Stimulated activated CD4-positive, alpha-beta T cell treated with anti-CD3 and anti-CD28 coated beads, Interleukin-1b, Interleukin-23, amount 100 ng/mL, for 4 hours (primary cell): ENCODE measurements around the gene PLCL1.

ENCODE experiments used
- DNase-seq, 2 donors: peaks; one replicate each; pipeline ENCODE4 v3.0.0-alpha.2; 2020; ENCODE audit warnings: low read depth in 2 of 2

Gene PLCL1

DNA sequence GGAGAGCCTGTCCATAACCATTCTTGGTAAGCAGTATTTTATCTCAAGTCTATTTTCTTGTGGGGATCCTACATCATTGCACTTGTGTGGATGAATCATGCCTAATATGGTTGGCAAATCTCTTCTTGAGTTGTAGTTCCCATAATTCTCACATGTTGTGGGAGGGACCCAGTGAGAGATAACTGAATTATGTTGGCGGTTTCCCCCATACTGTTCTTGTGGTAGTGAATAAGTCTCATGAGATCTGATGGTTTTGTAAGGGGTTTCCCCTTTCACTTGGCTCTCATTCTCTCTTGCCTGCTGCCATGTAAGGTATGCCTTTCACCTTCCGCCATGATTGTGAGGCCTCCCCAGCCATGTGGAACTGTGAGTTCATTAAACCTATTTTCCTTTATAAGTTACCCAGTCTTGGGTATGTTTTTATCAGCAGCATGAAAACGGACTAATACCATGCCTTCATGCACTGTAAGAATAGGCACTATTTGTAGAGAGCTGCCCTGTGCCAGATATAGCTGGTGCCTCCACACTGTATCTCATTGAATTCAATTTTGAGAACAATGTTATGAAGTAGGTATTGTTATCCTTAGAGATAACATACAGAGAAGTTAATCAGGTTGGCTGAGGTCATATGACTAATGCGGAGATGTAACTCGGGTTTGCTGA lies 148.3 kb downstream of the PLCL1 start:
- DNase-seq, result no peak

GRCh38 chr2:197954328-197954727 lies 149.9 kb downstream of the PLCL1 start:
- DNase-seq, result no peak

DNA sequence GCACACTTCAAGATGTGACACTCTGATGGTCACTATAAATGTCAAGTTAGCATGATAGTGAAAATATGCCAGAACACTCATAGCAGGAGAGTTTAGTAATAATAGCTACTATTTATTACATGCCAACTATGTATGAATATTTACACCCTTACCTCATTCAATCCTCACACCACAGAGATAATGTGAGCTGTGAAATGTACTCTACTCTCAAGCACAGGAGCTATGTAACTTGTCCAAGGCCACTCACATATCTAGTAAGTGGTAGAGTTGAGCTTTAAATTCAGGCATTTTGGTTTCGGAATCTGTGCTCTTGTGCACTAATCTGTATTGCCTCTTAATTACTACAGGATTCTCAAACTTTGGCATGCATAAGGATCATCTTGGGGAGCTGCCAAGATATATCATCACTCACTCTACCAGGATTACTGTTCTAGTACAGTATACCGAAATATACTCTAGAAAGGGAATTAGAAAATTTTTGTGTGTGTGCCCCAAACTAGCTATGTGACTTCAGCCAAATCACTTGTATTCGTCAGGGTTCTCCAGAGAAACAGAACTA lies 154.3 kb downstream of the PLCL1 start:
- DNase-seq, result no peak

GRCh38 chr2:197959383-197959782 lies 155.0 kb downstream of the PLCL1 start:
- DNase-seq, result no peak

DNA sequence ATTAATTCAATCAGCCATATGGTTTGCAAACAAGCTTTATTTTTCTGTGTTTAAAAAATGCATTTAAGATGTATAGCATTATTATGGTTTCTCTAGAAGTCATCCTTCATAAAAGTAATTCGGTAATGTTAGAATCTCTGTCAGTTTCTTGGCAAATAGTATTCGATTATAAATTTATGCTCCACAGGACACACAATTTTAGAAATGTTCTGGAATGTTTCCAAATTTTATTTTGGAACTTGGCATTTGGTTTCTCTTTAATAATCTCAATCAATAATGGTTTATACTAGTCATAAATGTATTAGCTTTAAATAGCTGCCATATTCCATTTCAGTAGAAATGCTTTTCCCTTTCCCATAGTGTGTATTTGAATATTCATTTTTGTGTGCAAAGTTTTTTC lies 156.4 kb downstream of the PLCL1 start:
- DNase-seq, result no peak

DNA sequence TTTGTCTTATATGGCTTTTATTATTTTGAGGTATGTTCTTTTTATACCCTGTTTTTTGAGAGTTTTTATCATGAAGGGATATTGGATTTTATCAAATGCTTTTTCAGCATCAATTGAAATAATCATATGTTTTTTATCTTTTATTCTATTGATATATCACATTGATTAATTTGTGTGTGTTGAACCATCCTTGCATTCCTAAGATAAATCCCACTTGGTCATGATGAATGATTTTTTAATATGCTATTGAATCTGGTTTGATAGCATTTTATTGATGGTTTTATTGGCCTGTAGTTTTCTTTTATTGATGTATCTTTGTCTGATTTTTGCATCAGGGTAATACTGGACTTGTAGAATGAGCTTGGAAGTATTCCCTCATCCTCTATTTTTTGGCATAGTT lies 160.3 kb downstream of the PLCL1 start:
- no peak for DNase-seq

GRCh38 chr2:197965756-197966155 lies 161.4 kb downstream of the PLCL1 start:
- no peak for DNase-seq

DNA sequence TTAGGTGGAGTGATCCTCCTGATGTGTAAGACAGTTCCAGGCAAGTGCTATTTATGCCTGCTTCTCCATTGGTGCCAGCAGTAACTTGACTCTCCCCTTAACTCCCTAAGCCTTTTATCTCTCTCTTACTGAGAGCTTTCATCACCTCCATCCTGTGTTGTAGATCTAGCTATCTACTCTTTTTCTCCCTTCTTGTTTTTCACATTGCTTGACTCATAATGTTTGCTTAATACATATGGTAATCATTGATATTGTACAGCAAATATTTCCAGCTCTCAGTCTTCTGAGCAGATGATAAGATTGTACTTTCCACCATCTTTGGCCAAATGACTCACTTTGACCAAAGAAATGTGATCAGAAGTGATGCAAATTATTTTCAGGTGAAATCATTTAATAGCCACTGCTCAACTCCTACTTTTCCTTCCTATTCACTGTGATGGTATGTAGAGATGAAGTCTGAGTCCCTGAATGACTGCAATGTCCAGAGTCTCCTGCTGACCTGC lies 165.0 kb downstream of the PLCL1 start:
- DNase-seq, result no peak

DNA sequence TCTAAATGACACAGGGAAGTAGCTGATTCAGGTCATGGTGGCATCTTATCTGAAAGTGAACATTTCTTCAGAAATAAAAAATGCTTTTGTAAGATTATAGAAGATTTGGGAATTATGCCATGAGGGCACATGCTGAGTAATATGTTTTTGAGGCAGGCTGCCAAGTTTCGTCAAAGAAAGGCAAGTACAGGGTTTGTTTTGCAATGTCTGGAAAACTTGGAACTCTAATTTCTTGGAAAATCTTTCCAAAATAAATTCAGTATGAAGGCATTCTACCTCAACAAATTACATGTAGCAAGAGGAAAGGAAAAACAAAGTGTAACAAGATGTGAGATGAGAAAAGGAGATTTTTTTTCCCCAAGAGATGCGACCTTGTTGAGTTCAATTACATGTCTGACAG lies 167.7 kb downstream of the PLCL1 start:
- no peak for DNase-seq

- no peak for DNase-seq
These were observed 168.2 kb downstream of the PLCL1 start for GRCh38 chr2:197972587-197972986.

- DNase-seq, result no peak
These were observed 169.4 kb downstream of the PLCL1 start for GRCh38 chr2:197973772-197974171.

DNA sequence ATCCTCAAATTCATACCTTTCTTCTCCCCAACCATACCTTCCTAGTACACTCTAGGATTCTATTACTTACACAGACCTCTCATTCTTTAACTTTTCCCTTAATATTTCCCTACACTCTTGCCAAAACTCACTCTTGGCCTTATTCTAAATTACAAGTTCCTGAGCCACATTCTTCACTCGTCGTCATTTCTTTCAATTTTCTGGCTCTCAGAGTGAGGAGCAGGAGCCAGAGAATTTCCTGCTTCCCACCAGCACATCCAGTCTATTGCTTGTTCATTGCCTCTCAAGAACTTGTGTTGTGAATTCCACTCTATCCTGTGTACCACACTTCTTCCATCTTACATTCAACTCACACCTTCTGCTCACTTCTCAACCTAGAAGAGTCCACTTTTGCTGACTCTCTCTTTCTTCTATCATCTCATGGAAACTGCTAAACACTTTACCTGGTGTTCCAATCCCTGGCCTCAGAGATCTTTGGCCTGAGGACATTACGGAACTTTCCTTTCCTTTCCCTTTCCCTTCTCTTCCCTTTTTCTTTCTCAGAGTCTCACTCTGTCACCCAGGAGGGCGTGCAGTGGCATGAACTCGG lies 171.6 kb downstream of the PLCL1 start:
- no peak for DNase-seq

DNA sequence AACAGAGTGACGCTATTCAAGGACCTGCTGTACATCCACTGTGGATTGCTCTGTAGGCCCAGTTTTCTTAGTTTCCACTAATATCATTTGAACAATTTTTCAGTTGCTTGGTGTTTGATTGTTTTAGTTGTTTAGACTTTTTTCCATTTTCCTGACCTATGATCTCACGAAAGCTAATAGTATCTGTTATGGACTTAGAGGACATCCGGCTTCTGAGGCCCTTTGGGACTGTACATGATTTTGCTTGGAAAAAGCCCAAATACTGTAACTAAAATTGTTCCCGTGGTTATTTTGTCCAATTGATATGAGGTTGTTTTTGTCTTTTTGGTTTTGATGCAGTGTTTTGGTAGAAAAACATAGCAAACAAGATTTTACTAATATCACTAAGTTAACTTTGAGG lies 174.6 kb downstream of the PLCL1 start:
- DNase-seq, result no peak

- no peak for DNase-seq
These were observed 178.2 kb downstream of the PLCL1 start for GRCh38 chr2:197982565-197982964.

DNA sequence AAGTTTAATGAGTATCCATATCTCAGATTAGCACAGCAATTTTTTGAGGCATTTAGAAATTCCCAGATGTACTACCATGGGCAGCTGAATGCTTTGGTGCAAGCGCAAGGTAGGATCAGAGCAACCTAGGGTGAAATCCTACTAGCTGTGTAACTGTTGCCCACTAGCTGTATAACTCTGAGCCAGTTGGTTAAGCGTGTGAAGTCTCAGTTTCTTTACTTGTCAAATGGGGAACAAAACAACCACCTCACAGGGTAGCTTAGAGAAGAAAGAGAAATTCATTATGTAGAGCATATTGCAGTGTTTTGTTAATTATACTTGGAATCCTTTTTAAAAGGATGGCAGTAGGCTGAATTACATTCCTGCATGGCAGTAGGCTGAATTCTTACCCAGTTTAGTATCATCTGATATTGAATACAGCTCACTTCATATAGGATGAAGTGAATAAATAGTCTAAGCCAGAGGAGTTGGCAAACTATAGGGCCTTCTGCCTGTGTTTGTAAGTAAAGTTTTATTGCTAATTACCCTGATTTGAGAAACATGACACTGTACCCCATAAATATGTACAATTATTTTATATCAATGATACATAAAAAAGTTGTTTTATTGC lies 180.7 kb downstream of the PLCL1 start:
- DNase-seq, result no peak

DNA sequence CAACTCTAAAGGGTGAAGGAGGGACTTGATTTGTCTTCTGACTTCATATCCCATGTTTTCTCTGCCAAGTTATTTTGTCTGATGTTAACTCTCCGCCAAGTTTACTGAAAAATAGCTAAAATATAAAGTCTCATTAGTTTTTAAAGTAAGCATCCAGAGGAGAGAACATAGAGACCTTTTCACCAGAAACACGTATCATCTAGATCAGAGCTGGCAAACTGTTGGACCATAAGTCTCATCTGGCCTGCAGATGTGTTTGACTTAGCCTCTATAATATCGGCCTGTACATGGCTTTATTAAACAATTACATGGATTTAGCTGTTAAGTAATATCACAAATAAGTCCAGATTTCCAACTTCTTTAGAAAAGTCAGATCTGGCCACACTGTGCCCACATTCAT lies 182.6 kb downstream of the PLCL1 start:
- no peak for DNase-seq

DNA sequence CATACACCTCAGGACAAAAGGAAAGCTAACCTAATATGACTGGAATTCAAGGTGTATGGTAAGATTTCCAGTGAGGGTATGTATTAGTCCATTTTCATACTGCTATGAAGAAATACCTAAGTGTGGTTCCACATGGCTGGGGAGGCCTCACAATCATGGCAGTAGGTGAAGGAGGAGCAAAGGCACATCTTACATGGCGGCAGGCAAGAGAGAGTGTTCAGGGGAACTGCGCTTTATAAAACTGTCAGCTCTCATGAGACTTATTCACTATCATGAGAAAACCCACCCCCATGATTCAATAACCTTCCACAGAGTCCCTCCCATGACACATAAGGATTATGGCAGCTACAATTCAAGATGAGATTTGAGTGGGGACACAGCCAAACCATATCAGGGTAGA lies 186.0 kb downstream of the PLCL1 start:
- no peak for DNase-seq

DNA sequence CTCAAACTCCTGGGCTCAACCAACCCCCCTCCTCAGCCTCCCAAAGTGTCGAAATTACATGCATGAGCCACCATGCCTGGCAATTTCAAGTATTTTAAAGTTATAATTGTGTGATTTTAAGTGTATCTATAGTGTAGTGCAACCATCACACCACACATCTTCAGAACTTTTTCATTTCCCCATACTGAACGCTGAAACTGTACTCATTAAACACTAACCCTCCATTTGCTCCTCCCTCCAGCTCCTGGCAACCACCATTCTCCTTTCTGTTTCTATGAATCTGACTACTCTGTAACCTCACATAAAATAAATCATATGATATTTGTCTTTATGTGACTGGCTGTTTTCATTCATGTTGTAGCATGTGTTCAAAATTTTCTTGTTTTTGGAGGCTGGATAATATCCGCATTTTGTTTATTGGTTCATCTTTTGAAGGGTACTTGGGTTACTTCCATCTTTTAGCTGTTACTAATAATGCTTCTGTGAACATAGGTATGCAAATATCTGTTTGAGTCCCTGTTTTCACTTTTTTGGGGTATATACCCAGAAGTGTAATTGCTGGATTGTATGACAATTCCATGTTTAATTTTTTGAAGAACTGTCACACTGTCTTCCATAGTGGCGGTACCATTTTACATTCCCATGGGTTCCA lies 188.2 kb downstream of the PLCL1 start:
- DNase-seq, result no peak

GRCh38 chr2:197993363-197993762 lies 189.0 kb downstream of the PLCL1 start:
- DNase-seq, result no peak

DNA sequence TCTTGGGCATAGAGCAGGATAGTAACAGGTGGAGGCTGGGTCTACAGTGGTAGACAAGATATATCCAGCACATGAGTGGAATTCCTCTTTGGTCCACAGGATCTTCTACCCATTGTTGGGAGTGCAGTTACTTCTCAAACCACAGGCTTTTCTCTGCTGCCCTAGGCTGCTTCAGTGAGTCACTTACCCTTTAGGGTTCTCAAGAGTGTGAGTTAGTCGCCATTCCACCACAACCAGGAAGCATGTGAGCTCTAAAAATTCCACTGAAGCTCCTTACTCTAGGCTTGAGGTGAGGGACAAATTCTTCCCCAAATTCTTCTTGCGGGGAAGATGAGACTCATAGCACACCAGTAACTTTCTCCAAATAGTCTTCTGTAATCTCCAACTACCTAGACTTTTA lies 189.4 kb downstream of the PLCL1 start:
- no peak for DNase-seq

DNA sequence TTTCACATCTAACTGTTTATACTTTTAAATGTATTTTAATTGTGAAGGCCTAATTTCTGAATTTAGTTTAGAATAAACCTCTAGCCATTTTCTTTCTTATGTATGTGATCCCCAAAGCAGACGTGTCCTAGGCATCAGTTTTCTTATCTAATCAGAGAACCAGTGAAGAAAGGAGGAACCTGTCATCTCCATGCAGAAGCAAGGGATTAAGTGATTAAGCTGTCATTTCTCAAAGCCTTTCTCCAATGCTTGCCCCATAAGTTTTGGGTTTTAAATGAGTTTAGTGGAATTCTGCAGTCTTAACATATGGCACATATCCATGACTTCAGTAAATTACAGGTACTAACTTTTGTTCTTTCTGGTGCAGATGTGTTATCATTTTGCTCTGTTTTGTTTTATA lies 190.4 kb downstream of the PLCL1 start:
- DNase-seq, result no peak

DNA sequence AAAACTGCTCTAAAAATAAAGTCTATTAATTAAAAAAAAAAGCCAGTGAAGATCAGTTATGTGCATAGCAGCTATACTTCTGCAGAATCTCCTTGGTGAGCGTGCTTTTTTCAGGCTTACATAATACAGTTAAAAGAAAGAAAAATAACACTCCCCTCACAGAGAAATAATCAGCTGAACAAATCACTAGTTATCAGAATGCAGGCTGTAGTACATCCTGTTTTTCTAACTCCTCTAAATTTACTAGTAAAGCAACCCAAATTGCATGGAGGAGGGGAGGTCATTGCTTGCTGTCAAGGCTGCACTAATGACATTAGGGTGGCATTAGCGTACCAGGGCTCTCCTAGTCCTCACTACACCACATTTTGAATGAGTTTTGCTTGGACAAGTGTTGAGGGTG lies 192.2 kb downstream of the PLCL1 start:
- DNase-seq, result no peak
